Neural cell (in vitro differentiated cells): ENCODE results near the gene PIGQ.

Experiments used
- EZH2 ChIP-seq: fragments of 200-600, 300-800 bp; shearing (Covaris generic), sonication (generic); IDR thresholded peaks from 2 replicates; pipeline ENCODE4 v1.6.1; 2014; ENCODE audit warnings: antibody characterized with exemption, low read length, borderline replicate concordance, mild to moderate bottlenecking; ENCODE audit not compliant: insufficient read depth, poor library complexity, severe bottlenecking
- TF ChIP-seq, protein P1 (sequence below): IDR thresholded peaks from 2 replicates; pipeline ENCODE4 v1.6.1; 2012; ENCODE audit warnings: borderline replicate concordance

- TF ChIP-seq, protein P1, sequence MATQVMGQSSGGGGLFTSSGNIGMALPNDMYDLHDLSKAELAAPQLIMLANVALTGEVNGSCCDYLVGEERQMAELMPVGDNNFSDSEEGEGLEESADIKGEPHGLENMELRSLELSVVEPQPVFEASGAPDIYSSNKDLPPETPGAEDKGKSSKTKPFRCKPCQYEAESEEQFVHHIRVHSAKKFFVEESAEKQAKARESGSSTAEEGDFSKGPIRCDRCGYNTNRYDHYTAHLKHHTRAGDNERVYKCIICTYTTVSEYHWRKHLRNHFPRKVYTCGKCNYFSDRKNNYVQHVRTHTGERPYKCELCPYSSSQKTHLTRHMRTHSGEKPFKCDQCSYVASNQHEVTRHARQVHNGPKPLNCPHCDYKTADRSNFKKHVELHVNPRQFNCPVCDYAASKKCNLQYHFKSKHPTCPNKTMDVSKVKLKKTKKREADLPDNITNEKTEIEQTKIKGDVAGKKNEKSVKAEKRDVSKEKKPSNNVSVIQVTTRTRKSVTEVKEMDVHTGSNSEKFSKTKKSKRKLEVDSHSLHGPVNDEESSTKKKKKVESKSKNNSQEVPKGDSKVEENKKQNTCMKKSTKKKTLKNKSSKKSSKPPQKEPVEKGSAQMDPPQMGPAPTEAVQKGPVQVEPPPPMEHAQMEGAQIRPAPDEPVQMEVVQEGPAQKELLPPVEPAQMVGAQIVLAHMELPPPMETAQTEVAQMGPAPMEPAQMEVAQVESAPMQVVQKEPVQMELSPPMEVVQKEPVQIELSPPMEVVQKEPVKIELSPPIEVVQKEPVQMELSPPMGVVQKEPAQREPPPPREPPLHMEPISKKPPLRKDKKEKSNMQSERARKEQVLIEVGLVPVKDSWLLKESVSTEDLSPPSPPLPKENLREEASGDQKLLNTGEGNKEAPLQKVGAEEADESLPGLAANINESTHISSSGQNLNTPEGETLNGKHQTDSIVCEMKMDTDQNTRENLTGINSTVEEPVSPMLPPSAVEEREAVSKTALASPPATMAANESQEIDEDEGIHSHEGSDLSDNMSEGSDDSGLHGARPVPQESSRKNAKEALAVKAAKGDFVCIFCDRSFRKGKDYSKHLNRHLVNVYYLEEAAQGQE: no peak
- TF ChIP-seq EZH2: no peak
Measured at GRCh38 chr16:580141-580945, 10.6 kb downstream of the PIGQ start.
